H1 (cell line): ENCODE data around the gene PDP2. TPM values are rescaled to one million over a fixed set of nuclear protein-coding genes. Genes with fewer than 3 reads are reported as not detected.

Source experiments
- CHD2 ChIP-seq: IDR thresholded peaks from 2 replicates; pipeline ENCODE4 v1.6.1; 2012; ENCODE audit warnings: low read length, improper control_type of control experiment
- MAX ChIP-seq: IDR thresholded peaks from 2 replicates; pipeline ENCODE4 v1.6.1; 2012; ENCODE audit warnings: inconsistent platforms
- NANOG ChIP-seq: IDR thresholded peaks from 2 replicates; pipeline ENCODE4 v1.6.1; 2011; ENCODE audit warnings: low read length, low read depth, mild to moderate bottlenecking, inconsistent platforms; ENCODE audit not compliant: insufficient read depth, poor library complexity, severe bottlenecking
- NRF1 ChIP-seq: IDR thresholded peaks from 2 replicates; pipeline ENCODE4 v1.6.1; 2011; ENCODE audit warnings: mild to moderate bottlenecking, low read depth, low read length, improper control_type of control experiment
- RBBP5 ChIP-seq: IDR thresholded peaks from 2 replicates; pipeline ENCODE4 v1.7.1; 2012; ENCODE audit warnings: low read depth, mild to moderate bottlenecking, inconsistent platforms, low read length, moderate library complexity, borderline replicate concordance
- TBP ChIP-seq: IDR thresholded peaks from 2 replicates; pipeline ENCODE4 v1.6.1; 2011; ENCODE audit warnings: low read depth, low read length, improper control_type of control experiment
- polyA plus RNA-seq, 7 experiments: library from polyadenylated mRNA; depleted of rRNA in 3 of 7; stranded (reverse) in 5 of 7; unstranded in 2 of 7; fragments of >200 nt in 5 of 7; fragments of 200-250 nt in 2 of 7; gene quantifications; 1 replicate in 5 of 7; 2 replicates in 1 of 7; 4 replicates in 1 of 7; pipeline versions ENCODE4 v1.2.1 to v1.2.3, GENCODE V29; 2011 to 2013; ENCODE audit warnings: missing spikeins in 2 of 7, mixed read lengths in 2 of 7
- total RNA-seq: library from RNA; stranded (reverse); fragmentation: NEBNext Ultra II Directional; extraction: Animal tissue kit (Norgen Biotek cat#: 25700); gene quantifications from 2 replicates; pipeline ENCODE4 v1.2.1, GENCODE V29; 2021
- TF ChIP-seq, protein P1 (sequence below): IDR thresholded peaks from 2 replicates; pipeline ENCODE4 v1.6.1; 2012; ENCODE audit warnings: inconsistent platforms

The PDP2 gene
- total and polyA plus RNA-seq, 2 of the 8 experiments (the other 6 are each of a cell fraction or from before 2014, with no cell fraction given): 11.7 to 36.5 TPM

DNA sequence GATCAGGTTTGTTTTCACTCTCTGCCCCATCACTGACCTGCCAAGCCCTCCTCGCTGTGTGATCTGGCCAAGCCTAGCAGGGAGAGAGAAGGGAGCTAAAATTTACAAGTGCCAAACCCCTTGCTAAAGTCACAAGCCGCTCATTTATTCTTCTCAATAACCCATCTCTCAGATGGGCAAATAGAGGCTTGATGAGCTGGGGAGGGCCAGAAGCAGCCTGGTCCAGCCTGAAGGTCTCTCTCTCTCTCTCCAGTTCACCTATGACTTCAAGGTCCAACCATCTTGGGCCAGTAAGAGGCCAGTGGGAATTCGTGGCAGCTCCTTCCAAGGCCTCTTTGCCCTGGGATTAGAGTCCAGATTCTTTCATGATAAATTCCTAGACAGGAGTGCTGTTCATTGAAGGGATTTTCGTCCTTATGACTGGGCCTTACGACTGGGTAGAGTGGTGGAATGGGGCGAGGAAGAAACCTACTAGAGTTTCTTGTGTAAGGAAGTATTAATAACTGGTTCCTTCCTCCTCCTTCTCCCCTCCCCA, 32.7 kb upstream of the PDP2 start (continued):
- TF ChIP-seq MAX (no peak), RBBP5 (no peak), NANOG (no peak), TBP (no peak), NRF1 (no peak), CHD2 (no peak)
- TF ChIP-seq, protein P1, sequence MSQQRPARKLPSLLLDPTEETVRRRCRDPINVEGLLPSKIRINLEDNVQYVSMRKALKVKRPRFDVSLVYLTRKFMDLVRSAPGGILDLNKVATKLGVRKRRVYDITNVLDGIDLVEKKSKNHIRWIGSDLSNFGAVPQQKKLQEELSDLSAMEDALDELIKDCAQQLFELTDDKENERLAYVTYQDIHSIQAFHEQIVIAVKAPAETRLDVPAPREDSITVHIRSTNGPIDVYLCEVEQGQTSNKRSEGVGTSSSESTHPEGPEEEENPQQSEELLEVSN: no peak
- TF ChIP-seq, all 59 proteins: peak for 0
